GM10266 (cell line): ENCODE data around the gene ABCB9.

Experiments used
- DNase-seq: peaks from one replicate; pipeline ENCODE4 v3.0.0; 2012; ENCODE audit errors: extremely low spot score
- CTCF ChIP-seq: IDR thresholded peaks from 2 replicates; pipeline ENCODE4 v1.5.1; 2012; ENCODE audit warnings: mild to moderate bottlenecking, low read depth; ENCODE audit not compliant: control insufficient read depth, insufficient read depth; ENCODE audit errors: missing control alignments

The ABCB9 gene

GRCh38 chr12:122989225-122989839 is 23.1 kb upstream of the ABCB9 start:
- TF ChIP-seq CTCF, result no peak
- DNase-seq, result peak; percentile 43

- no peak for TF ChIP-seq CTCF
- DNase-seq, result no peak
Measured at GRCh38 chr12:122988612-122989212, 22.4 kb upstream of the ABCB9 start.

GRCh38 chr12:122988036-122988435 is 21.8 kb upstream of the ABCB9 start:
- no peak for DNase-seq
- no peak for TF ChIP-seq CTCF

- DNase-seq, result no peak
- TF ChIP-seq CTCF, result no peak
Measured at GRCh38 chr12:122987086-122987951, 21.1 kb upstream of the ABCB9 start.

- no peak for DNase-seq
- no peak for TF ChIP-seq CTCF
Measured at GRCh38 chr12:122986258-122986871, 20.1 kb upstream of the ABCB9 start.

- DNase-seq, result no peak
- TF ChIP-seq CTCF, result no peak
Measured at GRCh38 chr12:122985338-122986257, 19.3 kb upstream of the ABCB9 start.
